K562 (cell line): ENCODE results near the gene PRR29. TPM values are rescaled to one million over a fixed set of nuclear protein-coding genes. Genes with fewer than 3 reads are reported as not detected.

ENCODE experiments used
- ARNT ChIP-seq, 2 experiments: fragments of 450-650 bp; IDR thresholded peaks; 2 replicates each; pipeline ENCODE4 v1.6.1; 2016; ENCODE audit warnings: mild to moderate bottlenecking in 1 of 2
- BACH1 ChIP-seq: fragments of 200-800 bp; sonication (Bioruptor generic); IDR thresholded peaks from 2 replicates; pipeline ENCODE4 v1.6.1; 2016; ENCODE audit warnings: missing genetic modification characterization, missing compliant biosample characterization
- CBX5 ChIP-seq: IDR thresholded peaks from 2 replicates; pipeline ENCODE4 v1.6.1; 2014; ENCODE audit warnings: low read depth, borderline replicate concordance
- NEUROD1 ChIP-seq: fragments of 150-350 bp; IDR thresholded peaks from 2 replicates; pipeline ENCODE4 v1.6.1; 2014; ENCODE audit warnings: borderline replicate concordance, low read length, low read depth; ENCODE audit not compliant: partially characterized antibody
- PPARD ChIP-seq: fragments of 250-450 bp; sonication (Bioruptor Pico); IDR thresholded peaks from 2 replicates; pipeline ENCODE4 v1.8.0; 2022; ENCODE audit warnings: inconsistent platforms, mild to moderate bottlenecking, moderate library complexity
- RBFOX2 ChIP-seq: fragments of 200-400 bp; formaldehyde crosslinking; IDR thresholded peaks from 2 replicates; pipeline ENCODE4 v1.6.1; 2017; ENCODE audit warnings: low read depth, mild to moderate bottlenecking, low read length, moderate library complexity
- SMAD1 ChIP-seq: fragments of 150-350 bp; IDR thresholded peaks from 2 replicates; pipeline ENCODE4 v1.6.1; 2014; ENCODE audit warnings: low read length, low read depth; ENCODE audit not compliant: partially characterized antibody
- TEAD1 ChIP-seq, 2 experiments: fragments of 450-650 bp in 1 of 2; sonication (generic) in 1 of 2; formaldehyde crosslinking; IDR thresholded peaks; 2 replicates each; pipeline versions ENCODE4 v1.4.0 to v1.8.0; 2020 to 2022; ENCODE audit warnings: mild to moderate bottlenecking in 2 of 2, missing genetic modification reagents in 1 of 2
- ZNF384 ChIP-seq: IDR thresholded peaks from 2 replicates; pipeline ENCODE4 v1.6.1; 2012; ENCODE audit warnings: low read depth, low read length, improper control_type of control experiment
- ZNF75A ChIP-seq: fragments of 450-650 bp; formaldehyde crosslinking; IDR thresholded peaks from 2 replicates; pipeline ENCODE4 v1.4.0; 2020; ENCODE audit warnings: mild to moderate bottlenecking
- polyA plus RNA-seq, 8 experiments: library from polyadenylated mRNA; depleted of rRNA in 4 of 8; stranded (reverse) in 5 of 8; unstranded in 3 of 8; fragments of >200 nt; fragmentation: Nextera tagmentation in 2 of 8; fragmentation: Illumina TruSeq in 1 of 8; extraction: Ambion mirVana in 2 of 8; extraction: Trizol in 1 of 8; gene quantifications; 2 replicates each; pipeline versions ENCODE4 v1.2.1 to v1.2.3, GENCODE V29; 2011 to 2014; ENCODE audit warnings: inconsistent platforms in 1 of 8, missing spikeins in 1 of 8
- total RNA-seq, 7 experiments: library from RNA; depleted of rRNA in 6 of 7; stranded (reverse); fragments of >200 nt in 6 of 7; fragmentation: Illumina TruSeq in 2 of 7; extraction: Trizol in 2 of 7; gene quantifications; 2 replicates each; pipeline versions ENCODE4 v1.2.1 to v1.2.3, GENCODE V29; 2011 to 2021; ENCODE audit warnings: low replicate concordance in 1 of 7
- TF ChIP-seq, protein P1 (sequence below): sonication (generic); formaldehyde crosslinking; IDR thresholded peaks from 2 replicates; pipeline ENCODE4 v1.8.1; 2023; ENCODE audit warnings: missing genetic modification reagents, mild to moderate bottlenecking, borderline replicate concordance
- TF ChIP-seq, protein P2 (sequence below): fragments of 200-800 bp; sonication (Bioruptor generic); IDR thresholded peaks from 2 replicates; pipeline ENCODE4 v1.6.1; 2017; ENCODE audit warnings: missing genetic modification characterization, missing compliant biosample characterization
- TF ChIP-seq, protein P3 (sequence below): sonication (generic); formaldehyde crosslinking; IDR thresholded peaks from 2 replicates; pipeline ENCODE4 v1.8.0; 2022; ENCODE audit warnings: mild to moderate bottlenecking, low read depth, missing genetic modification reagents

PRR29 gene
- total and polyA plus RNA-seq, 9 of the 15 experiments (the other 6 are each of a cell fraction or from before 2014, with no cell fraction given), result 0.08 to 0.58 (median 0.15) TPM; not detected in 5

- TF ChIP-seq, protein P1, sequence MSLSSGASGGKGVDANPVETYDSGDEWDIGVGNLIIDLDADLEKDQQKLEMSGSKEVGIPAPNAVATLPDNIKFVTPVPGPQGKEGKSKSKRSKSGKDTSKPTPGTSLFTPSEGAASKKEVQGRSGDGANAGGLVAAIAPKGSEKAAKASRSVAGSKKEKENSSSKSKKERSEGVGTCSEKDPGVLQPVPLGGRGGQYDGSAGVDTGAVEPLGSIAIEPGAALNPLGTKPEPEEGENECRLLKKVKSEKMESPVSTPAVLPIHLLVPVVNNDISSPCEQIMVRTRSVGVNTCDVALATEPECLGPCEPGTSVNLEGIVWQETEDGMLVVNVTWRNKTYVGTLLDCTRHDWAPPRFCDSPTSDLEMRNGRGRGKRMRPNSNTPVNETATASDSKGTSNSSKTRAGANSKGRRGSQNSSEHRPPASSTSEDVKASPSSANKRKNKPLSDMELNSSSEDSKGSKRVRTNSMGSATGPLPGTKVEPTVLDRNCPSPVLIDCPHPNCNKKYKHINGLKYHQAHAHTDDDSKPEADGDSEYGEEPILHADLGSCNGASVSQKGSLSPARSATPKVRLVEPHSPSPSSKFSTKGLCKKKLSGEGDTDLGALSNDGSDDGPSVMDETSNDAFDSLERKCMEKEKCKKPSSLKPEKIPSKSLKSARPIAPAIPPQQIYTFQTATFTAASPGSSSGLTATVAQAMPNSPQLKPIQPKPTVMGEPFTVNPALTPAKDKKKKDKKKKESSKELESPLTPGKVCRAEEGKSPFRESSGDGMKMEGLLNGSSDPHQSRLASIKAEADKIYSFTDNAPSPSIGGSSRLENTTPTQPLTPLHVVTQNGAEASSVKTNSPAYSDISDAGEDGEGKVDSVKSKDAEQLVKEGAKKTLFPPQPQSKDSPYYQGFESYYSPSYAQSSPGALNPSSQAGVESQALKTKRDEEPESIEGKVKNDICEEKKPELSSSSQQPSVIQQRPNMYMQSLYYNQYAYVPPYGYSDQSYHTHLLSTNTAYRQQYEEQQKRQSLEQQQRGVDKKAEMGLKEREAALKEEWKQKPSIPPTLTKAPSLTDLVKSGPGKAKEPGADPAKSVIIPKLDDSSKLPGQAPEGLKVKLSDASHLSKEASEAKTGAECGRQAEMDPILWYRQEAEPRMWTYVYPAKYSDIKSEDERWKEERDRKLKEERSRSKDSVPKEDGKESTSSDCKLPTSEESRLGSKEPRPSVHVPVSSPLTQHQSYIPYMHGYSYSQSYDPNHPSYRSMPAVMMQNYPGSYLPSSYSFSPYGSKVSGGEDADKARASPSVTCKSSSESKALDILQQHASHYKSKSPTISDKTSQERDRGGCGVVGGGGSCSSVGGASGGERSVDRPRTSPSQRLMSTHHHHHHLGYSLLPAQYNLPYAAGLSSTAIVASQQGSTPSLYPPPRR, result no peak
- TF ChIP-seq TEAD1 (CRISPR knock-in tag; IDR thresholded peaks at IDR 0.05), result no peak
- TF ChIP-seq, protein P2, sequence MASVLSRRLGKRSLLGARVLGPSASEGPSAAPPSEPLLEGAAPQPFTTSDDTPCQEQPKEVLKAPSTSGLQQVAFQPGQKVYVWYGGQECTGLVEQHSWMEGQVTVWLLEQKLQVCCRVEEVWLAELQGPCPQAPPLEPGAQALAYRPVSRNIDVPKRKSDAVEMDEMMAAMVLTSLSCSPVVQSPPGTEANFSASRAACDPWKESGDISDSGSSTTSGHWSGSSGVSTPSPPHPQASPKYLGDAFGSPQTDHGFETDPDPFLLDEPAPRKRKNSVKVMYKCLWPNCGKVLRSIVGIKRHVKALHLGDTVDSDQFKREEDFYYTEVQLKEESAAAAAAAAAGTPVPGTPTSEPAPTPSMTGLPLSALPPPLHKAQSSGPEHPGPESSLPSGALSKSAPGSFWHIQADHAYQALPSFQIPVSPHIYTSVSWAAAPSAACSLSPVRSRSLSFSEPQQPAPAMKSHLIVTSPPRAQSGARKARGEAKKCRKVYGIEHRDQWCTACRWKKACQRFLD (CRISPR knock-in tag), result no peak
- TF ChIP-seq NEUROD1, result no peak
- TF ChIP-seq, protein P3, sequence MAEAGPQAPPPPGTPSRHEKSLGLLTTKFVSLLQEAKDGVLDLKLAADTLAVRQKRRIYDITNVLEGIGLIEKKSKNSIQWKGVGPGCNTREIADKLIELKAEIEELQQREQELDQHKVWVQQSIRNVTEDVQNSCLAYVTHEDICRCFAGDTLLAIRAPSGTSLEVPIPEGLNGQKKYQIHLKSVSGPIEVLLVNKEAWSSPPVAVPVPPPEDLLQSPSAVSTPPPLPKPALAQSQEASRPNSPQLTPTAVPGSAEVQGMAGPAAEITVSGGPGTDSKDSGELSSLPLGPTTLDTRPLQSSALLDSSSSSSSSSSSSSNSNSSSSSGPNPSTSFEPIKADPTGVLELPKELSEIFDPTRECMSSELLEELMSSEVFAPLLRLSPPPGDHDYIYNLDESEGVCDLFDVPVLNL (CRISPR knock-in tag), result no peak
- no peak for TF ChIP-seq ZNF75A (CRISPR knock-in tag)
- TF ChIP-seq SMAD1, result no peak
- TF ChIP-seq CBX5, result no peak
- no peak for TF ChIP-seq ARNT (IDR thresholded peaks at IDR 0.05)
- no peak for TF ChIP-seq BACH1
- peak; percentile 43; the same call in 1 of the 2 replicates for TF ChIP-seq RBFOX2
- TF ChIP-seq ZNF384, result no peak
- no peak for TF ChIP-seq PPARD (CRISPR knock-in tag)
Observed at GRCh38 chr17:63960430-63960829, 37.7 kb upstream of the PRR29 start (continued).
